HL-60/S4 (cell line): ENCODE data around the gene PRMT1.
"Not testable (repeated sequence)": the region's sequence is repeated elsewhere in the genome, so short reads cannot be mapped to it uniquely, and the experiment has no call there.

Source experiments
- in situ Hi-C: fragments of 300-500 bp; cut with MboI; formaldehyde crosslinking; loops from 2 replicates; pipeline ENCODE4 v1.14.3; 2022; ENCODE audit warnings: low sequenced_read_pairs

Gene PRMT1

GRCh38 chr19:49718511-49718910 lies 41.4 kb downstream of the PRMT1 start:
- in situ Hi-C loops, result no loop called here

- in situ Hi-C loops, result no loop called here
Measured at GRCh38 chr19:49718991-49719390, 41.9 kb downstream of the PRMT1 start.

GRCh38 chr19:49719420-49719819 lies 42.3 kb downstream of the PRMT1 start:
- in situ Hi-C loops, result not testable (repeated sequence)

GRCh38 chr19:49727217-49728030 lies 50.4 kb downstream of the PRMT1 start:
- in situ Hi-C loops, result loop anchor here (25.0 kb wide), 1 partner anchor 410 kb away; no protein-coding TSS in a partner anchor

GRCh38 chr19:49730166-49730565 lies 53.1 kb downstream of the PRMT1 start:
- in situ Hi-C loops, result loop anchor here (25.0 kb wide), 1 partner anchor 407 kb away; no protein-coding TSS in a partner anchor
